NCI-H2029 (cell line): ENCODE measurements around the gene ALOX15.
"Not testable (repeated sequence)": the region's sequence is repeated elsewhere in the genome, so short reads cannot be mapped to it uniquely, and the experiment has no call there.

Experiments
- DNase-seq: peaks from one replicate; lab custom pipeline; 2025; lab: John Stamatoyannopoulos, UW

The ALOX15 gene

DNA sequence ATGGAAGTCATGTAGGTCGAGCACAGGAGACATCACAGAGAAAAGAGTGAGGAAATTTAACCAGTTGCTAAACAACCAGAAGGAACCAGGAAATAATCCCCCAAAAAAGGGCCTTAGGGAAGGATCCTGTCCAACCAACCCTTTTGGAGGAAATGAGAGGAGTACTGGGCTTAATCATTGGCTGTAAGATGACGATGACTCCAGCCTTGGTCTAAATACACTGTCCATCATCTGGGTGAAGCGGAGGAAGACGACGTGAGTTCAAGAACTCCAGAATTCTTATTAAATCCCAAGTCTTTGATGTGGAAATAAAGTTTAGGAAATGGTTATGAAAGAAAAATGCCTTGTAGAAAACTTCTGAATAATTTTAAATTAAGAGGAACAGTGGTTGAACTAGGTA, 11.5 kb upstream of the ALOX15 start:
- DNase-seq: no peak

DNA sequence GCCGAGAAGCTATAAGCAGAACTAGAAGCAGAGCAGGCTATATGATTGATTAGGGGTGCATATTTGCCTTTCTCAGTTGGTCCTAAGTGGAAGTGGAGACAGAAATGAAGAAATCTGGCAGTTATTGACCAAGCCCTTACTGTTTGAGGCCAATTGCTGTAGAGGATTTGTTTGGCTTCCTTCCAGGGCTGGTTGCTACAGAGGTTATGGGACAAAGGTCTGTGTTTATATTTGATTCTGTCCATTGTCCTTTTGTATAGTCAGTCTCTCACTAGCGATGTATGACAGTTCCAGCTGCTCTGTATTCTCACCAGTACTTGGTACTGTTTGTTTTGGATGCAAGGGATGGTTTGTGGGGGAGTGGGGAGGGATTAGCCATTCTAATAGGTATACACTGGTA, 7.3 kb upstream of the ALOX15 start:
- DNase-seq: peak; percentile 90

DNA sequence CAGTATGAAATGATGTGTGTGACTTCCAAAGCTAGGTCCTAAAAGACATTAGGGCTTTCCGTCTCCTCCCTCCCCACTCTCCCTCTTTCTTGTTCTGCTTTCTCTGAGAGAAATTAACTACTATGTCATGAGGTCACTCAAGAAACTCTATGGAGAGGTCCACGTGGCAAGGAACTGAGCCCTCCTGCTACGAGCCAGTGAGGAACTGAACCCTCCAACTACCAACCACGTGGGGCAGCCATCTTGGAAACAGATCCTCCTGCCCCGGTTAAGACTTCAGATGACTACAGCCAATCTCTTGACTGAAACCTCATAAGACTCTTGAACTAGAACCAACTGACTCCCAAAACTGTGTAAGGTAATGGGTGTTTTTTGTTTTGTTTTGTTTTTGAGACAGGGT, 4.2 kb upstream of the ALOX15 start:
- DNase-seq: no peak

DNA sequence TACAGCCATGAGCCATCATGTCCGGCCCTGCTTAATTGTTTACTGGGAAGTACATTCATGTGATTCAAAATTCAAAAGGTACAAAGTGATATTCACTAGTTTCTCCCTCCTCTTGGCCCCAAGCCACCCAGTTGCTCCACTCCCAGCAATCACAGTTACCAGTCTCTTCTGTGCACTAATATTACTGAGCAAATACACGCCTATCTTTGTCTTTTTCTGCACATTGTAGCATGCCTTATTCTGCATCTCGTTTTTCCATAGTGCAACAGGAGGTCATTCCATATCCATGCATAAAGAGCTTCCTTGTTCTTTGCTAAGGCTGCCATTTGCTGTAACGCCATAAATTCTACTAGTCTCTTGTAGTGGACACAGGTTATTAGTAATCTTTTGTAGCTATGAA, 2.2 kb upstream of the ALOX15 start:
- DNase-seq: peak; percentile 5

DNA sequence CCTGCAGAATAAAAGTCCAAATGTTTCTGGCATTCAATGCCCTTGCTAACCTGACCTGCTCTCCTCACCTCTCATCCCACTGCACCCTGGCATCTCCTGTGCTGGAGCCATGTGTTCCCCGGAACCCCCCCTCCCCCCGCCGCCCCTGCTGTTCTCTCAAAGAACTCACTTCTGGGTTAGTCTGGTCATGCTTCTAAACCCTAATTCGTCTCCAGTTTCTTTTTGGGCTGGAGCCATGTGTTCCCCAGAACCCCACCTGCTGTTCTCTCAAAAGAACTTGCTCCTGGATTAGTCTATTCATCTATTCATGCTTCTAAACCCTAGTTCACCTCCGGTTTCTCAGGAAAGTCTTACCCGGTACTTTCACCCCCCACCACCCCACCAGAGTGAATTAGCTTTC, 808 bp upstream of the ALOX15 start:
- DNase-seq: no peak

DNA sequence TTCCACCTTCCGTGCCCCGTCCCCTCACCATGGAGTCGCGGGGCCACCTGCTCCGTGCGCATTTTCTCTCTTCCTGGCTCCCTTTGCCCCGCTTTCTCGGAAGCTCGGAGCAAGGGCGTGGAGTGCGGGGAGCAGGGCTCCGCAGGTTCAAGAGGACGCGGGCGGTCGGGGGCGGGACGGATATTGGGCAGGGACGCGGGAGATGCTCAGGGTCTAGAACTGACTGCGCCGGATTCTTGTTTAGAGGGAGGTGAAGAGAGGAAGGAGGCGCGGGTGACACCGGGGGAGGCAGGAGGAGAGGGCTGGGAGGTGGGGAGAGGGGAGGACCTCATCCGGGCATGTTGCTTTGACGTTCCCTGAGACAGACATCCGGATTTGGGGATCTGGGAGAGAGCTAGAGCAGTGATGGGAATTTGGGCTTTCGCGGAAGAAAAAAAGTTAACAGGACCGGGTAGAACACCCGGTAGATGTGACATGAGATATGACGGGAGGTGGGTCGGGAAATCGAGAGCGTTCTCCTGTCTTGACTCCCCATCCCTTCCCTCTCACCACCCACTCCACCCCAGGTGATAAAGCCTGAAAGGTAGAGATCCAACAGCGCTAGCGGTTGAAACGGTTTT, 799 bp downstream of the ALOX15 start:
- DNase-seq: not testable (repeated sequence)

DNA sequence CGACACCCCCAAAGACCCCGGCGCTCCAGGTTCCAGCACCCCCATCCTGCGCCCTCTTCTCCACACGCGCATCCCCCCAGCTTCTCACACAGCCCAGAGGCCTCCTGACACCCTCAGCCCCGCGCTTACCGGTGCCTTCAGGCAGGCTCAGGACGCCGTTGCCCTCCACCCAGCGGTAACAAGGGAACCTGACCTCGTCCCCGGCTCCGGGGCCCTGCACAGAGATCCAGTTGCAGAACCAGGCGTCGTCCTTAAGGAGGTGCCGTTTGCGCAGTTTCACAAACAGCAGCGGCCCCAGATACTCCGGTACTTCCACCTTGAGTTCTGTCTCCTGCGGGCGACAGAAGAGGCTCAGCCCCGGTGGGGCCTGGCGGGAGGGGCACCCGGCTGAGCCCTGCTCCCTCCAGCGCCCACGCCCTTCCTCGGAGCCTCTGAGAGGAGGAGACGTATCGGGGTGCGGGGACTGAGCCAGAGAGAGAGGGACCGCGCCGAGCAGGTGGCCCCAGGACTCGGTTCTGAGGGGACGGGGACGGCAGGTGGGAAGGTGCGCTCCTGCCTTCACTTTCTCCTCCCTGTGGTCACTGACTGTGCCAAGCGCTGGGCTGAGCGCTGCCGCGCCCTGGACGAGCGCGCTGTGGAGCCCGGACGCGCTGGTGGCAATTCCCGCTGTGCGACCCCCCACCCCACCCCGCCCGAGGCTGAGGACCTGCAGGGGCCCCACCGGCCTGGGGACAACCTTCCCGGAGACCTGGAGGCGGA, 2.0 kb downstream of the ALOX15 start:
- not testable (repeated sequence) for DNase-seq

DNA sequence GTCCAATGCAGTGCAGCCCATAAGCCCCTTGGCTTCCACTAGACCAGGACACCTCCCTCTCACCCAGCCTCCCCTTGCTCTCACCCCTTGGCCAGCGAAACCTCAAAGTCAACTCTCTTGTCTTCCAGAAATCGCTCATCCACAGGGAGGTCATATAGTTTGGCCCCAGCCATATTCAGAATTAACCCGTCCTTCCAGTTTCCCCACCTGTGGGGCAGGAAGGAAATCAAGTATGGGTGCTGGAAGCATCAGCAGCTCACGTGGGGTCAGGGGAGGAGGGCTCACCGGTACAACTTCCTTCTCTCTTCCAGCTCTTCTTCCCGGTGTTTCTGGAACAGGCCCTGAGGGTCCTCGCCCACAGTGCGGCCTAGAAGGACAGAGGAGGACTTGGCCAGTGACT, 2.7 kb downstream of the ALOX15 start:
- DNase-seq: not testable (repeated sequence)

DNA sequence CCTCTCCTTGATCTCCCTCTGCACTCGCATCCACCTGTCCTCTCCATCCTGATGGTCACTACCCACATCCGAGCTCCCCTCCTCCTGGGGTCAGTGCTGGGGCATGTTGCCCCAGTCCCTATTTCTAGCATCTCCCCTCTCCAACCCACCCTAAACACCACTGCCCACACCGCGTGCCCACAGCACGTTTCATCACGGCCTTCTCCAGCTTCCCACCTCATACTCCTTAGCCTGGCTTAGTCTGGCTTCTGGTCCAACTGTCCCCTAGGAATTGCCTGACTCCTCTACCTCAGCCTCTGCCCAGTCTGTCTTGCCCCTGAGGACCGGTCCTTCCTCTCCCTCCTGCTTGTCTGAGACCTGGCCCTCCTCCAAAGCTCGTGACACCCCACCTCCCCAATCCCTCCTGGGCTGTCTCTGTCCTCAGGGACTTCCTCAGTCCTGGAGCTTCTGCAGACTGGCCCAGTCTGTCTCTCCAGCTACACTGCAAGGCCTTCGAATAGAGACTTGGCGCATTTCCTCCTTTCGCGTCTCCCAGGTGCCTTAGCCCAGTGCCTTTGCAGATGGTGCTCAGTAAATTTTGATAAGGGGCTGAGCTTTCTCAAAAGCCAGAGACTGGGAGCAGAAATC, 4.9 kb downstream of the ALOX15 start:
- DNase-seq: no peak

DNA sequence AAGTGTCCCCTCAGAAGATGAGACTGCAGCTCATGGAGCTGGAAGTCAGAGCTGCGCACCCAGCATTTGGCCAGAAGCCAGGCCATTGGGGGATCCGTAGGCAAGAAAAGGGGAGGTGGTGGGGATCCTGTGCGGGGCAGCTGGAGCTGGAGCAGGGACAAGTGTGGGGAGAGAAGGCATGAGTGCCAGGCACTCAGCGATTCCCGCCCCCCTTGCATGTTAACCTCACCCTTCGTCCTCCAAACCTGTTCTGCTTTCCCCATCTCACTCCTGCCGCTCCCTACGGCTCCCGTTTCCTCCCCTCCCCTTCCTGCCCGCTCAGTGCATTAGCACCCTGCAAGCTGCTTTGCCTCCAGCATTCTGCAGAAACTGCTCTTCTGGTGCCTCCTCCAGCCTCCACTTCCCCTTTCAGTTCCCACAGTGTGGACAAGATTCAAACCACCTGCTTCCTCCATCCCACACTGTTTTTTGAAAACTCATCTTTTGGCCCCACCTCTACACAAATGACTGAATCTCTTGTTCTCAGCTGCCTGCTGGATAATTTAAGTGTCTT, 5.6 kb downstream of the ALOX15 start:
- DNase-seq: no peak

DNA sequence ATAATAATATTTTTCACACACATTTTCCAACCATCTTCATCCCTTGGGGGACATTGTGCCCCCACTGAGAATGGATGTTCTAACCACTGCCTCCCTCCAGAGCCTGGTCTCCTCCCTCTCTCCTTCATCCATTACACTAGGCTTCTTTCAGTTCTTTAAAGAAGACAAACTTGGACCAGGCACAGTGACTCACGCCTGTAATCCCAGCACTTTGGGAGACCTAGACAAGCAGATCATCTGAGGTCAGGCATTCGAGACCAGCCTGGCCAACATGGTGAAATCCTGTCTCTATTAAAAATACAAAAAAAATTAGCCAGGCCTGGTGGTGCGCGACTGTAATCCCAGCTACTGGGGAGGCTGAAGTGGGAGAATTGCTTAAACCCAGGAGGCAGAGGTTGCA, 6.5 kb downstream of the ALOX15 start:
- DNase-seq: no peak

DNA sequence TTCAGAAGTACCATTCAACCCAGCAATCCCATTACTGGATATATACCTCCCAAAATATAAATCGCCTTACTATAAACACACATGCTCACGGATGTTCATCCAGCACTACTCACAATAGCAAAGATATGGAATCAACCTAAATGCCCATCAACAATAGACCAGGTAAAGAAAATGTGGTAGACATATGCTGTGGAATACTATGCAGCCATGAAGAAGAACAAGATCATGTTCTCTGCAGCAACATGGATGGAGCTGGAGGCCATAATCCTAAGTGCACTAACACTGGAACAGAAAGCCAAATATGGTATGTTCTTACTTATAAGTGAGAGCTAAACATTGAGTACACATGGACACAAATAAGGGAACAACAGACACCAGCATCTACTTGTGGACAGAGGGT, 7.8 kb downstream of the ALOX15 start:
- no peak for DNase-seq

DNA sequence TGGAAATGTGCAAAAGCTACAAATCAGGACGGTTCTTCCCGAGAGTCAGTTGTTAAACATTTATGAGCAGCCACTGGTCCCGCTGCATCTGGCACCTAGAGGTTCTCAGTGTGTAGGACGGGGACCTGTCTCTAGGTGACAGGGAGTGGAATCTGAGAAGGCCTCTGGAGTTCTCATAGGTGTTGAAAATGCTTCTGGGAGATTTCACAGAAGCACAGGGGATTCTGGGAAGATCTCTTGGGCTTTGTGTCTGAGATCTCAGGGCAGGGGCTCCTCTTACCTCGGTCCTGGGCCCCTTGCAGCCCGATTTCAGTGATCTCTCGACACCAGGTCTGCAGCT, 8.9 kb downstream of the ALOX15 start:
- no peak for DNase-seq

DNA sequence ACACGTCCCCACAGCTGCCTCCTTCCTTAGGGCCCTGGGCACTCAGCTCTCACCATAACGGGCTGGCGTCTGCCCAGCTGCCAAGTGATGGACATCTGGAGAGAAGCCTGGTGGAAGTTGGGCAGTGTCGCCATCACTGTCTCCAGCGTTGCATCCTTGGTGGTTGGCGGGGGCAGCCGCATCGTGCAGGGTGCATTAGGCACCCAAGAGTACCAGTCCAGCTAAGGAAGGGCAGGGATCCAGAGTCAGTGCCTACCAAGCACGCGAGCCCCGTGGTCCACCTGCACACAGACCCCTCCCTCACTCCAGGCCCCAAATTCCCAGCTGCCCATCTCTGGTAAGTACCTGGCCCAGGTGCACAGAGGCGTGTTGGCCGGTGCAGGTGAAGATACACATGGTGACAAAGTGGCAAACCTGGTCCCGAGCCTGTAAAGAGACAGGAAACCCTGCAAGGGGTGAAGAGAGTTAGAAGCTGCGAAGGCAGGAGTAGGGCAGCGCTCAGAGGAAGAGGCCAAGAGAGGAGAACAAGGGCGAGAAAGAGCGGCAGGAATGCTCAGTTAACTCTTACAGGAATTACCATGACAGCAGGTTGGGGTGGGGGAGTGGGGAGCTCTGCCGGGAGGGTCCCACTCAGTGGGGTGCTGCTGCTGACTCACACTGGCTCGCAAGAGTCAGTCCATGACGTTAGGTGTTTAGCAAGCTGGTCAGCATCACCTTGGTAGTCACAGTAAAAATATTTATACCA, 9.5 kb downstream of the ALOX15 start:
- DNase-seq: no peak

DNA sequence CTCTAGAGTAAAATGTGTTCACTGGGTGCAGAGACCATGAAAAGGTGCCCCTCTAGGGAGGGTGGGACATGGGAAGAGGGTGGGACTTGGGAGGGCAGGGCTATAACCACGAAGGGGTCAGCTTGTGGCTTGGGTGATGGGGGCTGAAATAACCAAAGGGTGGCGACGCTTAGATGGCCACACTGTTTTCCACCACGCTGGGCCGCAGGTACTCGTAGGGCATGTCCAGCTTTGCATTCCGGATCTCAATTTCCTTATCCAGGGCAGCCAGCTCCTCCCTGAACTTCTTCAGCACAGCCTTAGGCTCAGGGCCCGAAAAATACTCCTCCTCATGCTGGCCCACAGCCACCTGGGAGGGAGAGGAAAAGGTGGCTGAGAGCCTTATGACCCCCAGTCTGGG, 10.0 kb downstream of the ALOX15 start:
- no peak for DNase-seq

DNA sequence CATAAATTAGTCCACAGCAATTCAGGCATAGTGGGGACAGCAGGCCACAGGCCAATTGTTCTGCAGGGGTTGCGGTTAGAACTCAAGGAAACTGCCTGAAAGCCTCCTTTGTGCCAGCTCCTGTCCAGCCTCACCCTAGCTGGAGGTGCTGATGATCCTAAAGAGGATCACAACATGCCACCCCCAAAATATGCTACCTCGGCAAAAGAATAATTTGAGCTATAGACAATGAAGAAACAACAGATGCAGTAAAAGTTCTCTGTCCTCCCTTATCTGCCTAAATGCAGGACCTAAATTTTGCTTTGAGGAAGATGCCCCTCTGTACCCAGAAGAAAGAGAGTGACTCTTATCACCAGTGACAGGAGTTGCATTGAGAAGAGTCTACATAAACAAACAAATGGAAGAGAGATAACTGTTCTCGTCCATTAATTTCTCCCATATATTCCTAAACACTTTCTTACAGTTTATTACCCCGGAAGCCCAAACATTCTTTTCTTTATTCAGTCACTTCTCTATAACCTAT, 14.7 kb downstream of the ALOX15 start:
- no peak for DNase-seq

DNA sequence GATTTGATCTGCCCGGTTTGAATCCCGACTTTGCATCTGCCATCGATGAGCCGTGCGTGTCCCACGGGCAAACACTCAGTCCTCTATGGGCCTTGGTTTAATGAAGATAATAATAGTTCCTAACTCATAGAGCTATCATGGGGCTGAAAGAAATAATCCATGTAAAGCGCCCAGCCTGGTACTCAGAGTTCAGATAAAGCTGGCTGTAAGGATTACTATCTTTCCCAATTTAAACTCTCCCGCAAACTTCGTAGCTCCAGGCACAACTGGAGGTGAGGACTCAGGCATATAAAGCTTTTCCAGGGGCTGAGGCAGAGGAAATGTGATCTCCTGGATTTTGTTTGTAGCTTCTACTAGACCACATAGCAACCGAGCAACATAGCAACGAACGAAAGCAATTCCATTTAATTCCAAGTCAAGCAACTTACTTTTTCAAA, 16.3 kb downstream of the ALOX15 start:
- no peak for DNase-seq

DNA sequence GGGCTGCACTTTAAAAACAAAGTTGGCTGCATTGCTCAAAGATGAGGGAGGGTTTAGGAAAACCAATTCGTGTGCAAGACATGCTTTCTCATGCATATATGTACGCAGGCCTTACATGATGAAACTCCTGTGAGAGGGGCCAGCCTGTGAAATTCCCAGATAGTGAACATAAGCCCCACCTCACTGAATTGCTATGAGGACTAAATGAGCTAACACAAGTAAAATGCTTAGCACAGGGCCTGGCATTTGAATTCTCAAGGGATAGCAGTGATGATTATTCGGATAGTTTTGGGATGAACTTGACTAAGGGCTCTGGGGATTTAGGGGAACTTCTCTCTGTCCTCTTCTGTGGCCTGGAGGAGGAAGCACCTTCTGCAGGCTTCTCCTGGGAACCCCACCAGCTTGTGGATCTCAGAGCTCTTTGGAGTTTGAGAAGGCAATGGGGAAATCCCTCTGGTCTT, 17.0 kb downstream of the ALOX15 start:
- not testable (repeated sequence) for DNase-seq

DNA sequence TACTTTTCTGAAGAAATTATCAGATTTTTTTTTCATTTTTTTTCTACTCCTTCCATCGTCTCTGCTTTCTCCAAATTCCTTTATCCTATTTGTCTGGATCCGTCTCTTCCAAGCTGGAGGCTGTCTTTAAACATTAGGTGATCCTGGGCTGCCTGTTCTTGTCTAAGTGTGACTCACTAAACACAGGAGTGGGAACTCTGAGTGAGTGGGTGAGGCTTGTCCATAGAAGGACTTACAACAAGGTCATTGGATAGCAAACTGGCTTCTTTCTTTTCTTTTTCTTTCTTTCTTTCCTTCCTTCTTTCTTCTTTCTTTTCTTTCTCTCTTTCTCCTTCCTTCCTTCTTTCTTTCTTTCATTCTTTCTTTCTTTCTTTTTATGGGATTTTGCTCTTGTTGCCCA, 18.2 kb downstream of the ALOX15 start:
- no peak for DNase-seq

DNA sequence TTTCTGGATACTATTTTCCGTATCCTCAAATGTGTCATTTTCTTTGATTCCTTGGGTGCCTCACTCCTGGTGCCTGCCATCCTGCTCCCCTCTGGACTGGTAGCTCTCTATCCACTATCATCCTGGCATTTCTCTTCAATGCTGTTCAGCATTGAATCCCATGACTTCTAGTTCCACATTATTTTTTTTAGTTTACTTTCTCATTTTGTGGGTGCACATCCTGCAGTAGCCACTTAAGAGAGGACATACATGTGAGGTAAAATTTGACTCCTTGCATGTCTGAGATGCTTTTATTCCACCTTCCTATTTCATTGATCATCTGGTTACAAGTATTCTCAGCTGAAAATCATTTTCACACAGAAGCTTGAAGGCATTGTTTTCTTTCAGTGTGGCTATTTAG, 19.1 kb downstream of the ALOX15 start:
- no peak for DNase-seq

DNA sequence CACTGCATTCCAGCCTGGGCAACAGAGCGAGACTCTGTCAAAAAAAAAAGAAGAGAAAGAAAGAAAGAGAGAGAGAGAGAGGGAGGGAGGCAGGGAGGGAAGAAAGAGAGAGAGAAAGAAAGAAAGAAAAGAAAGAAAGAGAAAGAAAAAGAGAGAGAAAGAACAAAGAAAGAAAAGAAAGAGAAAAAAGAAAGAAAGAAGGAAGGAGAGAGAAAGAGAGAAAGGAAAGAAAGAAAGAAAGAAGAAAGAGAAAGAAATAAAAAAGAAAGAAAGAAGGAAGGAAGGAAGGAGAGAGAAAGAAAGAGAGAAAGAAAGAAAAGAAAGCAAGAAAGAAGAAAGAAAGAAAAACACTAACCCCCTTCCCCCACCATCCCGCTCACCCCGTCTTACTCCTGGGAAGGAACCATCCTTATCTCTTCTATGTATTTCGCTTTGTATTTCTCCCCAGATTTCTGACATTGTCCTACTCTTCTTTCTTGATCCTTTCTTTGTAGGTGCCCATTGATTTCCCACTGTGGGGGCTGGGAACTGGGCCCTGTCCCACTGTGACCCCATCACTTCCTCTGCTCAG, 20.9 kb downstream of the ALOX15 start:
- DNase-seq: no peak
